CD4-positive, alpha-beta T cell (primary cell): ENCODE data around the gene ANKRD40. TPM values are rescaled to one million over a fixed set of nuclear protein-coding genes. Genes with fewer than 3 reads are reported as not detected.

Experiments used
- ATAC-seq: fragments of 200-7000 bp; cut with Tn5 transposase; one replicate; pipeline ENCODE4 v1.10.0; 2022; ENCODE audit warnings: mild to moderate bottlenecking; ENCODE audit not compliant: poor library complexity
- CTCF ChIA-PET: fragments of 350-600 bp; sonication (Branson Sonifier 250); formaldehyde crosslinking; loops from one replicate; lab custom pipeline; 2021; ENCODE audit warnings: antibody characterized with exemption, inconsistent platforms; lab: Charles Lee
- POLR2A ChIA-PET: fragments of 350-600 bp; sonication (Branson Sonifier 250); formaldehyde crosslinking; loops from one replicate; lab custom pipeline; 2021; ENCODE audit warnings: antibody characterized with exemption, inconsistent platforms; lab: Charles Lee
- DNase-seq, 14 experiments: peaks; one replicate each; pipeline ENCODE4 v3.0.0-alpha.2; 2013 to 2020; ENCODE audit warnings: mixed read lengths in 2 of 14
- H3K27ac ChIP-seq, 2 donors: one replicate each; pipeline versions ENCODE4 v1.5.1 to v1.7.0; 2013; ENCODE audit warnings: low read length in 2 of 2, low read depth in 1 of 2, mild to moderate bottlenecking in 1 of 2
- H3K27me3 ChIP-seq, 2 experiments: 1 replicate in 1 of 2; 2 replicates in 1 of 2; pipeline versions ENCODE4 v1.6.1 to v1.7.0; 2013; ENCODE audit warnings: low read length in 2 of 2, control low read depth in 1 of 2, mild to moderate bottlenecking in 1 of 2, moderate library complexity in 1 of 2; ENCODE audit not compliant: insufficient read depth in 2 of 2, control insufficient read depth in 1 of 2
- H3K36me3 ChIP-seq: one replicate; pipeline ENCODE4 v1.6.1; 2013; ENCODE audit warnings: low read length, control low read depth; ENCODE audit not compliant: insufficient read depth
- H3K4me1 ChIP-seq: one replicate; pipeline ENCODE4 v1.6.1; 2013; ENCODE audit warnings: low read length, control low read depth; ENCODE audit not compliant: insufficient read depth
- H3K4me3 ChIP-seq: one replicate; pipeline ENCODE4 v1.5.1; 2013; ENCODE audit warnings: mild to moderate bottlenecking, low read length, moderate library complexity
- H3K9me3 ChIP-seq, 2 experiments: 1 replicate in 1 of 2; 2 replicates in 1 of 2; pipeline versions ENCODE4 v1.6.1 to v1.7.0; 2013; ENCODE audit warnings: low read length in 2 of 2, mild to moderate bottlenecking in 2 of 2, control low read depth in 1 of 2, moderate library complexity in 1 of 2; ENCODE audit not compliant: control insufficient read depth in 1 of 2, insufficient read depth in 1 of 2
- H3K27ac Mint-ChIP-seq: one replicate; pipeline ENCODE4 v1.8.0; 2020; ENCODE audit warnings: mixed read lengths
- H3K27me3 Mint-ChIP-seq: one replicate; pipeline ENCODE4 v1.8.0; 2021; ENCODE audit warnings: mixed read lengths
- H3K36me3 Mint-ChIP-seq: one replicate; pipeline ENCODE4 v1.8.0; 2021; ENCODE audit warnings: low read depth, mixed read lengths
- H3K4me1 Mint-ChIP-seq: one replicate; pipeline ENCODE4 v1.8.0; 2021; ENCODE audit warnings: low read depth, mixed read lengths
- H3K4me3 Mint-ChIP-seq: one replicate; pipeline ENCODE4 v1.8.0; 2020; ENCODE audit warnings: mild to moderate bottlenecking, mixed read lengths
- H3K9me3 Mint-ChIP-seq: one replicate; pipeline ENCODE4 v1.8.0; 2020; ENCODE audit warnings: mixed read lengths
- intact Hi-C, 2 experiments: fragments of 100-400 bp; cut with DNase I in 1 of 2; cut with micrococcal nuclease in 1 of 2; formaldehyde crosslinking; loops; one replicate each; pipeline versions ENCODE4 v1.15.1 to v1.9.0; 2023 to 2025; cut with DNase I, micrococcal nuclease
- total RNA-seq, 174 experiments: library from RNA in 2 of 174; stranded (reverse) in 2 of 174; gene quantifications; one replicate each; pipeline ENCODE4 v1.2.3 and lab custom pipeline; 2021 to 2026
- TF ChIP-seq, protein P1 (sequence below): fragments of 200-600 bp; IDR thresholded peaks from one replicate; pipeline ENCODE4 v1.8.0; 2022; ENCODE audit warnings: antibody characterized with exemption, mild to moderate bottlenecking

Gene ANKRD40
- total RNA-seq, 2 experiments from 2014 or later = 22.8 to 24.0 TPM

DNA sequence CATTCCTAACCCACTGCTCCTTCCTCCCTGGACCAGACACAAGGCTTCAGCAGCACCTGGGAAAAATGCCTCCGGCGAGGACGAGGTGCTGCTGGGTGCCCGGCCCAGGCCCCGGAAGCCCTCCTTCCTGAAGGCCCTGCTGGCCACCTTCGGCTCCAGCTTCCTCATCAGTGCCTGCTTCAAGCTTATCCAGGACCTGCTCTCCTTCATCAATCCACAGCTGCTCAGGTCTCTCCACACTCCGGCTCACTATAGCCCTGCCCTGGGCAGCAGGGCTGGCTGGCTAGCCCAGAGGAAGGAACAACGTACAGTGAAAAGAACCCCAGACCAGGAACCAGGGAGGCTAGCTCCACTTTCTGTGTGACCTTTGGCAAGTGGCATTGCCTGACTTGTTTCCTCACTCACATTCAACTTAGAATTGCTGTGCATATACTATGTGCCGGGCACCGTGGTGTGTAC, 46.8 kb downstream of the ANKRD40 start:
- ATAC-seq = no peak
- H3K27ac ChIP-seq = no peak overlapping the region
- no peaks in the 10 kb centered on the region for H3K9me3 Mint-ChIP-seq
- no peaks in the 10 kb centered on the region for H3K36me3 Mint-ChIP-seq
- intact Hi-C loops = no loop called here
- TF ChIP-seq, protein P1, sequence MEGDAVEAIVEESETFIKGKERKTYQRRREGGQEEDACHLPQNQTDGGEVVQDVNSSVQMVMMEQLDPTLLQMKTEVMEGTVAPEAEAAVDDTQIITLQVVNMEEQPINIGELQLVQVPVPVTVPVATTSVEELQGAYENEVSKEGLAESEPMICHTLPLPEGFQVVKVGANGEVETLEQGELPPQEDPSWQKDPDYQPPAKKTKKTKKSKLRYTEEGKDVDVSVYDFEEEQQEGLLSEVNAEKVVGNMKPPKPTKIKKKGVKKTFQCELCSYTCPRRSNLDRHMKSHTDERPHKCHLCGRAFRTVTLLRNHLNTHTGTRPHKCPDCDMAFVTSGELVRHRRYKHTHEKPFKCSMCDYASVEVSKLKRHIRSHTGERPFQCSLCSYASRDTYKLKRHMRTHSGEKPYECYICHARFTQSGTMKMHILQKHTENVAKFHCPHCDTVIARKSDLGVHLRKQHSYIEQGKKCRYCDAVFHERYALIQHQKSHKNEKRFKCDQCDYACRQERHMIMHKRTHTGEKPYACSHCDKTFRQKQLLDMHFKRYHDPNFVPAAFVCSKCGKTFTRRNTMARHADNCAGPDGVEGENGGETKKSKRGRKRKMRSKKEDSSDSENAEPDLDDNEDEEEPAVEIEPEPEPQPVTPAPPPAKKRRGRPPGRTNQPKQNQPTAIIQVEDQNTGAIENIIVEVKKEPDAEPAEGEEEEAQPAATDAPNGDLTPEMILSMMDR = no peak
- H3K36me3 ChIP-seq = no peaks in the 10 kb centered on the region
- no peak for DNase-seq
- peaks cover 15% of the 10 kb centered on the region for H3K4me1 ChIP-seq
- H3K27ac Mint-ChIP-seq = no peak overlapping the region
- no peaks in the 10 kb centered on the region for H3K27me3 ChIP-seq
- no peak overlapping the region for H3K4me3 ChIP-seq
- H3K9me3 ChIP-seq = no peaks in the 10 kb centered on the region
- CTCF ChIA-PET = no interaction called here
- POLR2A ChIA-PET = no interaction called here
- no peaks in the 10 kb centered on the region for H3K27me3 Mint-ChIP-seq
- H3K4me3 Mint-ChIP-seq = no peak overlapping the region
- H3K4me1 Mint-ChIP-seq = no peaks in the 10 kb centered on the region

DNA sequence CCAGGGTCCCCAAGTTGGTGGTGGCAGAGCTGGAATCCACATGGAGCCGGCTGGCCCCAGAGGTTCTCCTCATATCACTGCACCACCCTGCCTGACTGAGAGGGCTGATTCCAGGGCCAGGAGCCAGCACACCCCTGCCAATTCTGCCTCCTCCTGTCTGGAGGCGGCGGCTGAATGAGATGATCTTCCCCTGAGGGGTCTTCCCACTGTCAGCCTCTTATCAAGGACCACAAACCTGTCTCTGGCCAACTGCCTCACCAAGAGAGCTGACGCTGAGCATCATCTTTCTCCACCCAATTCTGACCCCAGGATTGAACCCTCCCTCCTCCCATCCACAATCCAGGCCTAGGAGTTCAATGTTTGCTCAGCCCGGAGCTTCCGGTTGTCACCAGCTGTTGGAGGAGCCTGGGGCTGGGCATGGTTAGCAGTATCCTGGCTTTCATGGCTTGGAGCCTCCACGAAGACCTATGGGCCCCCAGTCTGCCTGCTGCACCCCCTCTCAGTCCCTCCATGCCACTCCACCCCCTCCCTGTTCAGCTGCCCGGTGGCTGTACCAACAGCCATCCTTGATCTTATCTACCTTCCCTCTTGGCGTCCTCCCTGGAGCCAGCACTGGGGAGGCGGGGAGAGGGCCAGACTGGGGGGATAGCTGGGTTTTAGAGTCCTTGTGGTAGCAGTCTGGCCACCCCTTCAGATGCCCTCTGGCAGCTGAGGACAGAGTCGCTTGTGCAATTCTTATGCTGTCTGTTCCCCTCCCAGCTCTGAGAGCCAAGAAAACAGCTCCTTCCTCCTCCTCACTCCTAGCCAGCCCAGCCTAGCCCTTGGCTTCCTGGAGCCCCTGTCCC, 47.5 kb downstream of the ANKRD40 start:
- intact Hi-C loops = no loop called here
- no peak overlapping the region for H3K27ac Mint-ChIP-seq
- H3K4me1 Mint-ChIP-seq = no peaks in the 10 kb centered on the region
- ChIA-PET POLR2A (no interaction called here), CTCF (no interaction called here)
- no peaks in the 10 kb centered on the region for H3K9me3 ChIP-seq
- no peak overlapping the region for H3K4me3 Mint-ChIP-seq
- TF ChIP-seq, protein P1 = no peak
- DNase-seq = no peak
- no peak overlapping the region for H3K27ac ChIP-seq
- H3K9me3 Mint-ChIP-seq = no peaks in the 10 kb centered on the region
- no peak for ATAC-seq
- no peak overlapping the region for H3K4me3 ChIP-seq
- H3K27me3 ChIP-seq = no peaks in the 10 kb centered on the region
- no peaks in the 10 kb centered on the region for H3K27me3 Mint-ChIP-seq
- H3K36me3 Mint-ChIP-seq = no peaks in the 10 kb centered on the region
- peaks cover 15% of the 10 kb centered on the region for H3K4me1 ChIP-seq
- no peaks in the 10 kb centered on the region for H3K36me3 ChIP-seq

DNA sequence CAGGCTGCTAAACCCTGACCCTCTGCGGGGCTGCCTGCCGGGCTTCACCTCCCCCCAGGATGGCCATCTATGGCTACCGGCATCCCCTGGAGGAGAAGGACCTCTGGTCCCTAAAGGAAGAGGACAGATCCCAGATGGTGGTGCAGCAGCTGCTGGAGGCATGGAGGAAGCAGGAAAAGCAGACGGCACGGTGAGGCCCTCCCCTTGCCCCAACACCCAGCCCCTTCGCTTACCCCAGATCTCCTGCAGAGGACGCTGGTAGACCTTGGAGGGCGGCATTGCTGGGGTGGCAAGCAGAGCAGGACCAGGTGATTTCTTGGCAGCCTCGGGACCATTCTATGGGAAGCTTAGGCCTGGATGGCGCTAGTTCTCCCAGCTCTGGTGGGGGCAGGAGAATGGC, 48.5 kb downstream of the ANKRD40 start:
- H3K9me3 Mint-ChIP-seq = no peaks in the 10 kb centered on the region
- intact Hi-C loops = no loop called here
- no peak overlapping the region for H3K4me3 Mint-ChIP-seq
- TF ChIP-seq, protein P1 = no peak
- no peaks in the 10 kb centered on the region for H3K9me3 ChIP-seq
- H3K27me3 ChIP-seq = no peaks in the 10 kb centered on the region
- DNase-seq = no peak
- H3K4me3 ChIP-seq = no peak overlapping the region
- no peaks in the 10 kb centered on the region for H3K27me3 Mint-ChIP-seq
- no peak for ATAC-seq
- H3K27ac ChIP-seq = no peak overlapping the region
- H3K27ac Mint-ChIP-seq = no peak overlapping the region
- no peaks in the 10 kb centered on the region for H3K36me3 ChIP-seq
- H3K4me1 Mint-ChIP-seq = no peaks in the 10 kb centered on the region
- H3K4me1 ChIP-seq = peaks cover 15% of the 10 kb centered on the region
- POLR2A ChIA-PET = no interaction called here
- no peaks in the 10 kb centered on the region for H3K36me3 Mint-ChIP-seq
- CTCF ChIA-PET = no interaction called here
